B cell (primary cell): ENCODE results near the gene KDELR3. TPM values are rescaled to one million over a fixed set of nuclear protein-coding genes. Genes with fewer than 3 reads are reported as not detected.

Experiments used
- ATAC-seq: fragments of 200-7000 bp; cut with Tn5 transposase; one replicate; pipeline ENCODE4 v1.10.0; 2021; ENCODE audit warnings: low read depth, mild to moderate bottlenecking, moderate number of reproducible peaks, moderate library complexity
- CTCF ChIA-PET: fragments of 350-600 bp; sonication (Branson Sonifier 250); formaldehyde crosslinking; loops from one replicate; lab custom pipeline; 2021; ENCODE audit warnings: antibody characterized with exemption, inconsistent platforms; lab: Charles Lee
- POLR2A ChIA-PET: fragments of 350-600 bp; sonication (Branson Sonifier 250); formaldehyde crosslinking; loops from one replicate; lab custom pipeline; 2021; ENCODE audit warnings: antibody characterized with exemption; lab: Charles Lee
- DNase-seq: peaks from one replicate; pipeline ENCODE4 v3.0.0; 2013
- H2AFZ ChIP-seq: 2 replicates; pipeline ENCODE4 v1.6.1; 2012; ENCODE audit warnings: mild to moderate bottlenecking, low read depth, low read length; ENCODE audit not compliant: insufficient read depth, poor library complexity, severe bottlenecking
- H3K27ac ChIP-seq, 2 donors: 1 replicate in 1 of 2; 2 replicates in 1 of 2; pipeline ENCODE4 v1.5.1; 2012 to 2013; ENCODE audit warnings: low read length in 2 of 2, mild to moderate bottlenecking in 2 of 2, moderate library complexity in 1 of 2
- H3K27me3 ChIP-seq, 4 experiments: fragments of 200-600 bp in 1 of 4; sonication (generic) in 1 of 4; replicated peaks in 1 of 4; 1 replicate in 2 of 4; 2 replicates in 2 of 4; pipeline versions ENCODE4 v1.6.1 to v1.7.0; 2013 to 2016; ENCODE audit warnings: low read length in 3 of 4, mild to moderate bottlenecking in 2 of 4, mixed read lengths in 1 of 4, moderate library complexity in 1 of 4; ENCODE audit not compliant: insufficient read depth in 4 of 4, control insufficient read depth in 3 of 4; ENCODE audit errors: control extremely low read depth in 1 of 4
- H3K36me3 ChIP-seq, 2 experiments: replicated peaks in 1 of 2; 1 replicate in 1 of 2; 2 replicates in 1 of 2; pipeline versions ENCODE4 v1.6.1 to v1.7.1; 2013; ENCODE audit warnings: low read length in 1 of 2; ENCODE audit not compliant: insufficient read depth in 2 of 2, control insufficient read depth in 1 of 2; ENCODE audit errors: control extremely low read depth in 1 of 2, extremely low read depth in 1 of 2
- H3K4me1 ChIP-seq, 2 donors: fragments of 200-600 bp in 1 of 2; sonication (generic) in 1 of 2; 1 replicate in 1 of 2; 2 replicates in 1 of 2; pipeline versions ENCODE4 v1.5.1 to v1.6.1; 2013 to 2017; ENCODE audit warnings: low read length in 2 of 2; ENCODE audit not compliant: control insufficient read depth in 2 of 2, insufficient read depth in 2 of 2
- H3K4me2 ChIP-seq: replicated peaks from 2 replicates; pipeline ENCODE3; 2012; ENCODE audit warnings: mild to moderate bottlenecking, low read depth, low read length; ENCODE audit not compliant: poor library complexity, severe bottlenecking
- H3K4me3 ChIP-seq, 5 experiments: fragments of 200-600 bp in 1 of 5; sonication (generic) in 1 of 5; 1 replicate in 3 of 5; 2 replicates in 2 of 5; pipeline versions ENCODE4 v1.5.1 to v1.7.0; 2011 to 2016; ENCODE audit warnings: low read length in 4 of 5, mild to moderate bottlenecking in 4 of 5, low read depth in 2 of 5, control low read depth in 1 of 5, moderate library complexity in 1 of 5; ENCODE audit not compliant: insufficient read depth in 1 of 5; ENCODE audit errors: control extremely low read depth in 1 of 5, extremely low read depth in 1 of 5
- H3K79me2 ChIP-seq: fragments of 200-600 bp; sonication (generic); one replicate; pipeline ENCODE4 v1.6.0; 2016; ENCODE audit warnings: low read length; ENCODE audit not compliant: control insufficient read depth, insufficient read depth
- H3K9ac ChIP-seq: fragments of 200-600 bp; sonication (generic); 2 replicates; pipeline ENCODE4 v1.6.1; 2017; ENCODE audit warnings: mild to moderate bottlenecking, low read length, moderate library complexity
- H3K9me3 ChIP-seq, 3 donors: one replicate each; pipeline versions ENCODE4 v1.6.1 to v1.7.1; 2013; ENCODE audit warnings: low read length in 2 of 3; ENCODE audit not compliant: control insufficient read depth in 2 of 3, insufficient read depth in 1 of 3; ENCODE audit errors: control extremely low read depth in 1 of 3
- H4K20me1 ChIP-seq: 2 replicates; pipeline ENCODE4 v1.6.0; 2012; ENCODE audit warnings: mild to moderate bottlenecking, low read length; ENCODE audit not compliant: insufficient read depth, control insufficient read depth, poor library complexity, severe bottlenecking
- H3K27ac Mint-ChIP-seq: one replicate; pipeline ENCODE4 v1.8.0; 2021; ENCODE audit warnings: mixed read lengths
- H3K27me3 Mint-ChIP-seq: one replicate; pipeline ENCODE4 v1.8.0; 2021; ENCODE audit warnings: mixed read lengths
- H3K4me1 Mint-ChIP-seq: one replicate; pipeline ENCODE4 v1.8.0; 2021; ENCODE audit warnings: mixed read lengths
- H3K4me3 Mint-ChIP-seq: one replicate; pipeline ENCODE4 v1.8.0; 2021; ENCODE audit warnings: mixed read lengths
- H3K9me3 Mint-ChIP-seq: one replicate; pipeline ENCODE4 v1.8.0; 2022; ENCODE audit warnings: mixed read lengths; ENCODE audit not compliant: insufficient read depth
- CTCF ChIP-seq: fragments of 200-600 bp; IDR thresholded peaks from one replicate; pipeline ENCODE4 v1.8.0; 2022; ENCODE audit warnings: antibody characterized with exemption, mild to moderate bottlenecking
- EZH2 ChIP-seq: IDR thresholded peaks from 2 replicates; pipeline ENCODE4 v1.6.1; 2012; ENCODE audit warnings: borderline replicate concordance, low read depth, mild to moderate bottlenecking, moderate library complexity, low read length; ENCODE audit not compliant: insufficient read depth, poor library complexity, severe bottlenecking
- WGBS: methylation state at CpG from one replicate; pipeline ENCODE4 v1.1.5; 2013; ENCODE audit warnings: missing lambda C conversion rate; ENCODE audit not compliant: insufficient coverage; 5-methylcytosine and 5-hydroxymethylcytosine counted together
- intact Hi-C: fragments of 100-400 bp; cut with micrococcal nuclease; formaldehyde crosslinking; loops from one replicate; pipeline ENCODE4 v1.10.0; 2022
- polyA plus RNA-seq: library from polyadenylated mRNA; depleted of rRNA; stranded (reverse); fragments of >200 nt; gene quantifications from 2 replicates; pipeline ENCODE4 v1.2.3, GENCODE V29; 2012
- total RNA-seq, 2 donors: library from RNA; stranded (reverse); fragments of 120-200 nt in 1 of 2; gene quantifications; 1 replicate in 1 of 2; 2 replicates in 1 of 2; pipeline versions ENCODE4 v1.2.3 to v1.2.4, GENCODE V29; 2013 to 2022

KDELR3 gene
- total and polyA plus RNA-seq, 2 donors (not counting 1 experiment from before 2014, with no cell fraction given), result not detected

GRCh38 chr22:38485783-38486182, 17.9 kb downstream of the KDELR3 start:
- H3K9ac ChIP-seq, result no peak overlapping the region
- ChIA-PET POLR2A (no interaction called here), CTCF (no interaction called here)
- H3K4me3 ChIP-seq, result no peak overlapping the region
- no peak for DNase-seq
- intact Hi-C loops, result no loop called here
- H3K27me3 ChIP-seq, result no peaks in the 10 kb centered on the region
- WGBS, result 100% methylated on average over 2 of the region's 5 CpGs
- H3K27ac ChIP-seq, result no peak overlapping the region
- Mint-ChIP-seq H3K27ac (no peak overlapping the region), H3K4me3 (no peak overlapping the region), H3K4me1 (peaks cover 5% of the 10 kb centered on the region), H3K9me3 (no peaks in the 10 kb centered on the region), H3K27me3 (no peaks in the 10 kb centered on the region)
- H4K20me1 ChIP-seq, result peaks cover 35% of the 10 kb centered on the region
- TF ChIP-seq CTCF, result no peak
- no peak for TF ChIP-seq EZH2
- no peak overlapping the region for H3K4me2 ChIP-seq
- H3K9me3 ChIP-seq, result no peaks in the 10 kb centered on the region
- H3K79me2 ChIP-seq, result peaks cover 9% of the 10 kb centered on the region
- no peaks in the 10 kb centered on the region for H3K4me1 ChIP-seq
- no peak for ATAC-seq
- H3K36me3 ChIP-seq, result peaks cover 6 to 92% of the 10 kb centered on the region in 2 experiments
- H2AFZ ChIP-seq, result no peak overlapping the region

GRCh38 chr22:38487946-38488345, 20.1 kb downstream of the KDELR3 start:
- H3K27ac Mint-ChIP-seq, result no peak overlapping the region
- Histone ChIP-seq H3K9ac (no peak overlapping the region), H3K9me3 (no peaks in the 10 kb centered on the region), H2AFZ (no peak overlapping the region), H3K4me1 (no peaks in the 10 kb centered on the region), H3K27ac (no peak overlapping the region), H3K4me3 (no peak overlapping the region), H3K4me2 (no peak overlapping the region), H3K27me3 (no peaks in the 10 kb centered on the region), H3K36me3 (peaks cover 8 to 92% of the 10 kb centered on the region in 2 experiments), H4K20me1 (peaks cover 48% of the 10 kb centered on the region), H3K79me2 (peaks cover 9% of the 10 kb centered on the region)
- no peak for TF ChIP-seq CTCF
- intact Hi-C loops, result no loop called here
- H3K27me3 Mint-ChIP-seq, result no peaks in the 10 kb centered on the region
- no peak for ATAC-seq
- POLR2A ChIA-PET, result no interaction called here
- CTCF ChIA-PET, result no interaction called here
- H3K9me3 Mint-ChIP-seq, result no peaks in the 10 kb centered on the region
- WGBS, result 100% methylated on average over 1 of the region's 6 CpGs
- H3K4me1 Mint-ChIP-seq, result peaks cover 5% of the 10 kb centered on the region
- H3K4me3 Mint-ChIP-seq, result no peak overlapping the region
- no peak for DNase-seq
